Measurements from ENCODE around the gene ALPL.

Gene ALPL

GRCh38 chr1:21579791-21580190, 70.6 kb downstream of the ALPL start:
- Histone ChIP-seq H3K27ac (ENCODE audit: low read depth, low read length) (no peak overlapping the region), H3K27me3 (ENCODE audit: control insufficient read depth, insufficient read depth, low read length) (no peaks in the 10 kb centered on the region), H3K4me3 (ENCODE audit: low read length) (no peak overlapping the region), H3K36me3 (ENCODE audit: control insufficient read depth, insufficient read depth, low read length) (no peaks in the 10 kb centered on the region), H3K4me1 (ENCODE audit: control insufficient read depth, insufficient read depth, low read length) (no peaks in the 10 kb centered on the region), H3K9ac (ENCODE audit: low read length) (no peak overlapping the region)

DNA sequence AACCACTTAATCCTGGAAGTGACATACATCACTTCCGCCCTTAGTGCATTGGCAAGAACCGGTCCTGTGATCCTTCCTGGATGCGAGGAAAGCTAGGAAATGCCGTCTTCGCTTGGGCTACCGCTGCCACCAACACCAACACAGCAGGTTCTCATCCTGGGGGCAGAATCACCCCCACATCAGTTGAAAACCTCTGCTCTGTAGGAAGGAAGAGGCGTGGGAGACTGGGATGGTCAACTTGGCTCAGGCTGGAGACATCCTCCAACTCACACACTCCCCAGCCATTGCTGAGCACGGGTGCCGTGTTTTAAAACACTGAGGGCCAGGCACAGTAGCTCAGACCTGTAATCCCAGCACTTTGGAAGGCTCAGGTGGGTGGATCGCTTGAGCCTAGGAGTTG, 74.9 kb downstream of the ALPL start:
- no peak overlapping the region for H3K9ac ChIP-seq (ENCODE audit: low read length)
- H3K4me1 ChIP-seq (ENCODE audit: control insufficient read depth, insufficient read depth, low read length): no peaks in the 10 kb centered on the region
- no peak overlapping the region for H3K4me3 ChIP-seq (ENCODE audit: low read length)
- no peaks in the 10 kb centered on the region for H3K36me3 ChIP-seq (ENCODE audit: control insufficient read depth, insufficient read depth, low read length)
- no peaks in the 10 kb centered on the region for H3K27me3 ChIP-seq (ENCODE audit: control insufficient read depth, insufficient read depth, low read length)
- H3K27ac ChIP-seq (ENCODE audit: low read depth, low read length): no peak overlapping the region

DNA sequence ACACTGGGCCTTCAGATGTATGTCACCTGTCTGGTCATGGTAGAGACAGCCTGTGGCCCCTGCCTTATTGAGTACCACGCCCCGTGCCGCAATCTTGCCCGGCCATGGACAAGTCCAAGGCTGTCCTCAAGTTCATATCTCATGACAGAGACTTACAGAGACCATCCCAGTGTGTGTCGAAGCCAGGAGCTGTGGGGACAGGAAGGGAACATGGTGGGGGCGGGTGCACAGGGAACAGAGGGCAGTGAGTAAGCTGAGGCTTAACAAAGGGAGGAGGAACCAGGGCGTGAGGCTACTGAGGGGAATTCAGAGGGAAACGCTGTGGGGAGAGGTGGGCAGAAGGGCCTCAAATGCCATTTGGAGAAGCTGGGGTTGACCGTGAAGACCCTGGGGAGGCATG, 75.8 kb downstream of the ALPL start:
- Histone ChIP-seq H3K9ac (ENCODE audit: low read length) (no peak overlapping the region), H3K36me3 (ENCODE audit: control insufficient read depth, insufficient read depth, low read length) (no peaks in the 10 kb centered on the region)

DNA sequence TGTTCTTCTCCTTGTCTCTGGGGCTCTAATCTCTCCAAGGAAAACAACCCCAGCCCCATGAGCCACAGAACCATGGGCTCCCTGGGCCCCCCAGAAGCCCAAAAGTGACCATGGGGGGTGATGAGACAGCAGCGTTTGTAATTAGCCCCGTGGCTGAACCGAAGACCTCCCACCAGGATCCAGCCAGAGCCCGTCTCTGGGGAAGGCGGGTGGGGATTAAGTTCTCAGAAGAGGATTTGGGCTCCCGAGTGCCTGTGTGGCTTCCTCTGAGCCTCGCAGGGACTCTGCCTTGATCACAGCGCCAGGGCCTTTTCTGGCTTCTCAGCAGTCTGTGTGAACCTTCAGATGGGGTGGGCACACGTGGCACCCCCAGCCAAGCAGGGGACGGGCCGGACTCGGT, 77.0 kb downstream of the ALPL start:
- H3K27ac ChIP-seq (ENCODE audit: low read depth, low read length): no peak overlapping the region
- H3K27me3 ChIP-seq (ENCODE audit: control insufficient read depth, insufficient read depth, low read length): no peaks in the 10 kb centered on the region
- H3K4me1 ChIP-seq (ENCODE audit: control insufficient read depth, insufficient read depth, low read length): no peaks in the 10 kb centered on the region
- no peak overlapping the region for H3K9ac ChIP-seq (ENCODE audit: low read length)
- H3K36me3 ChIP-seq (ENCODE audit: control insufficient read depth, insufficient read depth, low read length): no peaks in the 10 kb centered on the region
- H3K4me3 ChIP-seq (ENCODE audit: low read length): no peak overlapping the region

More for the DNA sequence above, 75.8 kb downstream of the ALPL start:
- Histone ChIP-seq H3K27me3 (ENCODE audit: control insufficient read depth, insufficient read depth, low read length) (no peaks in the 10 kb centered on the region), H3K4me1 (ENCODE audit: control insufficient read depth, insufficient read depth, low read length) (no peaks in the 10 kb centered on the region), H3K4me3 (ENCODE audit: low read length) (no peak overlapping the region), H3K27ac (ENCODE audit: low read depth, low read length) (no peak overlapping the region)

- Histone ChIP-seq H3K36me3 (ENCODE audit: control insufficient read depth, insufficient read depth, low read length) (no peaks in the 10 kb centered on the region), H3K27me3 (ENCODE audit: control insufficient read depth, insufficient read depth, low read length) (no peaks in the 10 kb centered on the region), H3K9ac (ENCODE audit: low read length) (no peak overlapping the region), H3K4me1 (ENCODE audit: control insufficient read depth, insufficient read depth, low read length) (no peaks in the 10 kb centered on the region), H3K4me3 (ENCODE audit: low read length) (no peak overlapping the region), H3K27ac (ENCODE audit: low read depth, low read length) (no peak overlapping the region)
Measured at GRCh38 chr1:21586846-21587601, 77.8 kb downstream of the ALPL start.

DNA sequence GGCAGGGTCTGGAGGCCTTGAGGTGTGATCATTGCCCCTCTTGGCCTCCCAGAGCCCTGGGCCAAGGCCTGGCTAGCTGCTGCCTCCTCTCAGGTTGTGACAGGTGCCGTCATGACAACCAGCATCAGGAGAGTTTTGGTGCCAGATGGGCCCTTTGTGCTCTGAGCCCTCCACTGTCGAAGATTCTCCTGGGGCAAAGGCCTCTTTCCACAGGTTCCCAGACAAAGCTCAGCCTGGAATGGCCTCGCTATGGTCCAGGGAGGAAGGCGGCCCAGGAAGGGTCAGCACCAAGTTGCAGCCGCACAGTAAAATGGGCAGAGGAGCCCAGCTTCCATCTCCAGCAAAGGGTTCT, 78.4 kb downstream of the ALPL start:
- H3K27me3 ChIP-seq (ENCODE audit: control insufficient read depth, insufficient read depth, low read length): no peaks in the 10 kb centered on the region
- H3K4me1 ChIP-seq (ENCODE audit: control insufficient read depth, insufficient read depth, low read length): no peaks in the 10 kb centered on the region
- no peak overlapping the region for H3K27ac ChIP-seq (ENCODE audit: low read depth, low read length)
- no peak overlapping the region for H3K4me3 ChIP-seq (ENCODE audit: low read length)
- no peaks in the 10 kb centered on the region for H3K36me3 ChIP-seq (ENCODE audit: control insufficient read depth, insufficient read depth, low read length)
- no peak overlapping the region for H3K9ac ChIP-seq (ENCODE audit: low read length)

DNA sequence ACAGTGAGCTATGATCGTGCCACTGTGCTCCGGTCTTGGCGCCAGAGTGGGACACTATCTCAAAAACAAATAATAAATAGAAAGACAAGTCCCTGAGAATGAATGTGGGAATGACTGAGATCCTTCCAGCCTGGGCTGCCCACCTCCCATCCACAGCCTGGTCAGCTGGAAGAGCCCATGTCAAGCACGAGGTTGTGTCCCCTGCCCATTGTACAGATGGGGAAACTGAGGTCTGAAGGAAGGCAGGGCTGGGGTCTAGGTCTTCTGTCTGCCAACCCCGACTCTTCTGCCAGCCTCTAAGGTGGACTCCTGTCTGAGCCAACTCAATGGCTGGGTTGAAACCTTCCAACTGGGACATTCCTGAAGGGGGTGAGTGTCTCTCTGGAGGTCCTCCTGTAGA, 80.4 kb downstream of the ALPL start:
- no peak overlapping the region for H3K4me3 ChIP-seq (ENCODE audit: low read length)
- H3K27me3 ChIP-seq (ENCODE audit: control insufficient read depth, insufficient read depth, low read length): no peaks in the 10 kb centered on the region
- H3K4me1 ChIP-seq (ENCODE audit: control insufficient read depth, insufficient read depth, low read length): no peaks in the 10 kb centered on the region
- no peak overlapping the region for H3K9ac ChIP-seq (ENCODE audit: low read length)
- no peaks in the 10 kb centered on the region for H3K36me3 ChIP-seq (ENCODE audit: control insufficient read depth, insufficient read depth, low read length)
- no peak overlapping the region for H3K27ac ChIP-seq (ENCODE audit: low read depth, low read length)

GRCh38 chr1:21590126-21590880, 81.1 kb downstream of the ALPL start:
- Histone ChIP-seq H3K27me3 (ENCODE audit: control insufficient read depth, insufficient read depth, low read length) (no peaks in the 10 kb centered on the region), H3K4me1 (ENCODE audit: control insufficient read depth, insufficient read depth, low read length) (no peaks in the 10 kb centered on the region), H3K36me3 (ENCODE audit: control insufficient read depth, insufficient read depth, low read length) (no peaks in the 10 kb centered on the region), H3K9ac (ENCODE audit: low read length) (no peak overlapping the region), H3K27ac (ENCODE audit: low read depth, low read length) (no peak overlapping the region), H3K4me3 (ENCODE audit: low read length) (no peak overlapping the region)

DNA sequence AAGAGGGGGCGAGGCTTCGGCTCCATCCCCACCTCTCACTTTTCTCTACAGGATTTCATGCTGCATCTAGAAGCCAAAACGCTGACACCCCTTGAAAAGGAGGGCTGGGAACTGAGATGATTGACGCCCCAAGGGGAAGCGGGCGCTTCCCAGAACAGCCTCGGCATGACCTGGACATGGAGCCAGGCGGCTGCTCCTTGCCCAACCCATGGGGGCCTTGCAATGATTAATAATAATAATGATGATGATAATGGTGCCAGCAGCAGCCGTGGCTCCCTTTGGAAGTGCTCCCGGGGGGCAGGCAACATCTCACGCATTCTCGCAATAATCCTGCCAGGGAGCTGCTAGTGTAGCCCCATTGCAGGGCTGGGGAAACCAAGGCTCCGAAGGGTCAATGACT, 81.7 kb downstream of the ALPL start:
- Histone ChIP-seq H3K36me3 (ENCODE audit: control insufficient read depth, insufficient read depth, low read length) (no peaks in the 10 kb centered on the region), H3K4me1 (ENCODE audit: control insufficient read depth, insufficient read depth, low read length) (no peaks in the 10 kb centered on the region), H3K9ac (ENCODE audit: low read length) (no peak overlapping the region), H3K27ac (ENCODE audit: low read depth, low read length) (no peak overlapping the region), H3K4me3 (ENCODE audit: low read length) (no peak overlapping the region), H3K27me3 (ENCODE audit: control insufficient read depth, insufficient read depth, low read length) (no peaks in the 10 kb centered on the region)

DNA sequence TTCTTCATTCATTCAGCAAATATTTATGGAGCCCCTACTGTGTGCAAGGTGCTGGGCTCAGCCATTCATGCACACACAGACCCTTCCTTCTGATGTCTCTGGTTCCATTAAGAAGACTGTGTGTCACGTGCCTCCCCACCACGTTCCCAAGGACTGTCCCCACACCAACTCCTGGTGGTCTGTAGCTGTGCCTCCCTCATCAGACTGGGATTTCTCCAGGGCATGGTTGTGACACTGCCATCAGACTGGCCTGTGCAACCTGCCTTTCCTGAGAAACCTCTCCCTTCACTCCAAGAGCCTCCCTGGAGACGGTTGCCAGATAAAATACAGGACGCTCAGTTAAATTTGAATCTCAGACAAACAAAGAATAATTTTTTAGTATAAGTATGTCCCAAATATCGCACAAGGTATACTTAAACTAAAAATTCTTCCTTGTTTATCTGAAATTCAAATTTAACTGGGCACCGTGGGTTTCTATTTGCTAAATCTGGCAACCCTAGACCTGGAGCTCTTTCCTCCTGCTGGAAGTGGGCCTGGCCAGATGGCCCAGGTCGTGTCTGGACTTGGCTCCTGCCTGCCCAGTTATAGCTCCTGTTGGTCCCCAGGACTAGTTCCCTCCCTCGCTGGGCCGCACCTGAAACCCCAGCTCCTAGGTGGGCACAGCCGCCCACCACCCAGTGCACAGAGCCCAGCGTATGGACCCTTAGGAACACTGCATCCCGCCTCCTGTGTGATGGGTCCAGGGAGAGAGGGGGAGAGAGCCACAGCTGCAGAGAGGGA, 83.1 kb downstream of the ALPL start:
- Histone ChIP-seq H3K4me1 (ENCODE audit: control insufficient read depth, insufficient read depth, low read length) (no peaks in the 10 kb centered on the region), H3K4me3 (ENCODE audit: low read length) (no peak overlapping the region), H3K27ac (ENCODE audit: low read depth, low read length) (no peak overlapping the region), H3K27me3 (ENCODE audit: control insufficient read depth, insufficient read depth, low read length) (no peaks in the 10 kb centered on the region), H3K36me3 (ENCODE audit: control insufficient read depth, insufficient read depth, low read length) (no peaks in the 10 kb centered on the region), H3K9ac (ENCODE audit: low read length) (no peak overlapping the region)

GRCh38 chr1:21593231-21593630, 84.0 kb downstream of the ALPL start:
- Histone ChIP-seq H3K27me3 (ENCODE audit: control insufficient read depth, insufficient read depth, low read length) (no peaks in the 10 kb centered on the region), H3K4me3 (ENCODE audit: low read length) (no peak overlapping the region), H3K4me1 (ENCODE audit: control insufficient read depth, insufficient read depth, low read length) (no peaks in the 10 kb centered on the region), H3K9ac (ENCODE audit: low read length) (no peak overlapping the region), H3K27ac (ENCODE audit: low read depth, low read length) (no peak overlapping the region), H3K36me3 (ENCODE audit: control insufficient read depth, insufficient read depth, low read length) (no peaks in the 10 kb centered on the region)

DNA sequence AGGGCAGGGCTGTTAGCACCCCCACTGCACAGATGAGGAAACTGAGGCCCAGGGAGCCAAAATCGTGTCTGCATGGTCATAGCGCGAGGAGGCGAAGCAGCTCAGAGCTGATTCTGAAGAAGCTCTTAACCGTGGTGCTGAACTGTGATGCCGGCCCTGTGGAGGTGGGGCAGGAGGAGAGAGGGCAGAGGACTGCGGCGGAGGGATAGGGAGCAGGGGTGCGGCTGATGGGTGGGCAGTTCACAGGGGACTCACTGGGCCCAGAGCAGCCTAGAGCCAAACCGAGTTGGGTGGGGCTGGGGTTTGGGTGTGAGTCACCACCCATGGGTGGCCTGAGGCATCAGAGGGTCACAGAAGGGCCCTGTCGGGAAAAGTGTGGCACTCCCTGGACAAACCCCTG, 85.3 kb downstream of the ALPL start:
- H3K4me3 ChIP-seq (ENCODE audit: low read length): no peak overlapping the region
- H3K36me3 ChIP-seq (ENCODE audit: control insufficient read depth, insufficient read depth, low read length): no peaks in the 10 kb centered on the region
- no peaks in the 10 kb centered on the region for H3K4me1 ChIP-seq (ENCODE audit: control insufficient read depth, insufficient read depth, low read length)
- H3K27ac ChIP-seq (ENCODE audit: low read depth, low read length): no peak overlapping the region
- H3K9ac ChIP-seq (ENCODE audit: low read length): no peak overlapping the region
- H3K27me3 ChIP-seq (ENCODE audit: control insufficient read depth, insufficient read depth, low read length): no peaks in the 10 kb centered on the region
